GM18868 (cell line): Measurements from ENCODE around the gene NEK7.
"Not testable (repeated sequence)": the region's sequence is repeated elsewhere in the genome, so short reads cannot be mapped to it uniquely, and the experiment has no call there.

Experiments
- ATAC-seq: cut with Tn5 transposase; IDR thresholded peaks from one replicate; pipeline ENCODE4 v1.9.1; 2021; ENCODE audit warnings: mild to moderate bottlenecking, moderate library complexity; ENCODE audit not compliant: unreplicated experiment

NEK7 gene

GRCh38 chr1:198201956-198202784 lies 45.4 kb downstream of the NEK7 start:
- ATAC-seq: peak; percentile 74

GRCh38 chr1:198203434-198203833 lies 46.6 kb downstream of the NEK7 start:
- ATAC-seq: no peak

GRCh38 chr1:198205016-198205684 lies 48.4 kb downstream of the NEK7 start:
- ATAC-seq: no peak

- no peak for ATAC-seq
These were observed 49.5 kb downstream of the NEK7 start for GRCh38 chr1:198206292-198206691.

GRCh38 chr1:198211696-198212095 lies 54.9 kb downstream of the NEK7 start:
- no peak for ATAC-seq

GRCh38 chr1:198212126-198212525 lies 55.3 kb downstream of the NEK7 start:
- ATAC-seq: no peak

- no peak for ATAC-seq
These were observed 55.9 kb downstream of the NEK7 start for GRCh38 chr1:198212675-198213074.

DNA sequence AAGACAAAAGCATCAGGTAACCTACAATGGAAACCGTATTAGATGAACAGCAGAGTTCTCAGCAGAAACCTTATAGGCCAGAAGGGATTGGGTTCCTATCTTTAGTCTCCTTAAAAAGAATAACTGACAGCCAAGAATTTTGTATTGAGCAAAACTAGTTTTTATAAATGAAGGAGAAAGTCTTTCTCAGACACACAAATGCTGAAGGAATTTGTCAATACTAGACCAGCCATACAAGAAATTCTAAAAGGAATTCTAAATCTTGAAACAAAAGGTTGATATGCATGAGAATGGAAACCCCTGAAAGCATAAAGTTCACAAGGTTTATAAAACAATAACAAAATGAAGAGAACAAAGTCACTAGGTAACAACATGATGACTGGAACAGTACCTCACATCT lies 58.1 kb downstream of the NEK7 start:
- ATAC-seq: no peak

DNA sequence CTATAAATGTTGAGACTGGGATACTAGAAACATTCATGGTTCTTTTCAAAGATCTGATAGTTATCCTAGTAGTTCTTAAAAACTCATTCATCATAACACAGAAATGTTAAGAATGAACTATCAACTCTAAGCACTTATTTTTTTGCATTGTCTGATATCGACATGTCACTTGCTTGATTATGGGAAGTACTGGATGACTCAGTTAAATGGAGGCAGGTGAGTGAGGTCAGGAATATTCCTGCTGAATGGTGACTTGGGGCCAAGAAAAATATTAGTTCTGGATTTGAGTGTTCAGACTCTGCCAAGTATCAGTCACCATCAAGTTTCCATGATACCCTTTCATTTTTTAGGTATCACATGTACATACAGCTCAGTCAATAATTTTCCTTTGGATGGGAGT lies 63.6 kb downstream of the NEK7 start:
- ATAC-seq: no peak

DNA sequence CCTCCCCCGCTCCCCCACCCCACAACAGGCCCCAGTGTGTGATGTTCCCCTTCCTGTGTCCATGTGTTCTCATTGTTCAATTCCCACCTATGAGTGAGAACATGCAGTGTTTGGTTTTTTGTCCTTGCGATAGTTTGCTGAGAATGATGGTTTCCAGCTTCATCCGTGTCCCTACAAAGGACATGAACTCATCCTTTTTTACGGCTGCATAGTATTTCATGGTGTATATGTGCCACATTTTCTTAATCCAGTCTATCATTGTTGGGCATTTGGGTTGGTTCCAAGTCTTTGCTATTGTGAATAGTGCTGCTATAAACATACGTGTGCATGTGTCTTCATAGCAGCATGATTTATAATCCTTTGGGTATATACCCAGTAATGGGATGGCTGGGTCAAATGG lies 70.2 kb downstream of the NEK7 start:
- ATAC-seq: not testable (repeated sequence)

GRCh38 chr1:198227454-198227853 lies 70.7 kb downstream of the NEK7 start:
- ATAC-seq: not testable (repeated sequence)

- ATAC-seq: no peak
These were observed 72.1 kb downstream of the NEK7 start for GRCh38 chr1:198228925-198229324.

DNA sequence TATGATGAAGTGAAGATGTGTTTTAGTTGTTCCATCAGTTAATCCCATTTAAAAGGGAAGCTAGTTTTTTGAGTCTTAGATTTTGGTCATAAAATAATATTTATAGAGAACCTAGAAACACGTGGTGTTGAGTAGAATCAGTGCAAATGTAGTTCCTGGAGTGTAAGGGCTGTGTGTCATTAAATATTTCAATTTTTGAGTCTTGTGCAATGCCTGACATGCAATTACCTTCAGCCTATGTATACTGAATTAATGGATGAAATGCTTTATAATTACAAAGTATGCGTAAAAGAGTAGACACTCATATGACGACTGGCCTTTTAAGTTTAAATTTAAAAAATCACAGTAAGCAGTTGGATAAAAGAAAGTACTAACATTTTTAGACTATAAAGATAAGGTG lies 75.0 kb downstream of the NEK7 start:
- ATAC-seq: no peak

- no peak for ATAC-seq
These were observed 75.6 kb downstream of the NEK7 start for GRCh38 chr1:198232378-198232777.

- no peak for ATAC-seq
These were observed 76.3 kb downstream of the NEK7 start for GRCh38 chr1:198232940-198233675.

DNA sequence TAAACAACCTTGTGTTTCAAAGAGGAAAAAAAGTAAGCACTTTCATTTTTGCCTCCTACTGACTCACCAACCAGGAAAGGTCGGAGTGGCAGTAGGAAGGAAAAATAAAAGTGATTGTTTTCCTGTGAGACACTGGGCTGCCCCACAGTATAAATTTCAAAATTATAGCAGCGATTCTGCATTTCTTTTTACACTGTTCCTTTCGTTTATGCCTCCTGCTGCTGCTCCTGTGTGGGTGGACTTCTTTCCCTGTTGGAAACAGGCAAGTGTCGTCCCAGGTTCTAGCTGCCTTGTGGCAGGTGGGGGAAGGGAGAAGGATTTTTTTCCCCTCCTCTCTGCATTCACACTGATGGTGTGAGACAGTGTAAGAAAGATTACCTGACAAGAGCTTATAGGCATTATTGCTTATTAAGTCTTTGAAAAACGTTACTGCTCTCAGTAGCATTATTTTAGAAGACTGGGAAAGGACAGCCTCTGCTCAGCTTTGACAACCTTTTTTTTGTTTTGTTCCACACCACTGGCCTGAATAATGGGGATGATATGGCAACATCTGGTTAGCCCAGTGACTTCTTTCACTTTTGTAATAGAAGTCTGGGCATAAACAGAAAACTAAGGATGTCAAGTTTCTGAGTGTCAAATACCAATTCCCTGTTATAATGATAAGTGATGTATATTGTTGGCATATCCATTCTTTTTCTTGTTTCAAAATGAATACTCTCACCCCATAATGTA lies 77.9 kb downstream of the NEK7 start:
- ATAC-seq: peak; percentile 58

- no peak for ATAC-seq
These were observed 81.3 kb downstream of the NEK7 start for GRCh38 chr1:198238121-198238520.

DNA sequence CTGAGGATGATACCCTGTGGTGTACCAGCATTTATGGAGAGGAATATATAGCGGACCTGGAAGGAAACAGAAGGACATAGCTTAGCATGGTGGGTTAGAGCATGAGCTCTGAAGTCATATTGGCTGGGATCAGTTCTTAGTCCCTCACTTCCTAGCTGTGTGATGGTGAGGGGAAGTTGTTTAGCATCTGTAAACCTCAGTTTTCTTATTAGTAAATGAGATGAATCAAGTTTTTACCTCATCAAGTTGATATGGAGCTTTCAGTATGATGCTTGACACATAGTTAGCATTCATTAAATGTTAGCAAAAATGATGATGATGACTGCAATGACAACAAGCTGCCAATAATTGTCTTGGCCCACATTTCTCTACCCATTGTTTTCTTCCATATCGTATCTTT lies 84.8 kb downstream of the NEK7 start:
- no peak for ATAC-seq

- ATAC-seq: no peak
These were observed 88.0 kb downstream of the NEK7 start for GRCh38 chr1:198244772-198245171.

GRCh38 chr1:198245379-198245778 lies 88.6 kb downstream of the NEK7 start:
- ATAC-seq: no peak

DNA sequence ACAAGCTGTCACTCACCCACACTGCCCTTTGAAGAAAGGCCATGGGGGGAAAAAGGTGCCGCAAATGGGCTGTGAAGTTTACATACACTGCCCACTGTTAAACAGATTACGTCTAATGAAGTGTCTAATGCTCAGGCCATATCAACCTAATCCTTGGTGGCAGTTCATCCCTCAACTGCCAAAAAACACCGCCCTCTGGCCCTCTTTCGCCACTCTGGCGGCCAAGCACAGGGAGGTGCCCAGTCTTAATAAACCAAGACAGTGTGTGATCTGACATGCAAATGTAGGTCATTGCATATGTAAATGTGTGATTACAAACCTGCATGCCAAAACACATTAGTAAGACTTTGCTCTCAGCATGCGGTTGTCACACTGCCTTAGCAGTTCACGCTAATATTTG lies 89.5 kb downstream of the NEK7 start:
- ATAC-seq: no peak
